CD4-positive, alpha-beta T cell treated with Interleukin-4 for 1 hour (primary cell): ENCODE measurements around the gene HEPN1.

Source experiments
- DNase-seq, 2 donors: peaks; one replicate each; pipeline ENCODE4 v3.0.0-alpha.2; 2020 to 2022

Gene HEPN1

DNA sequence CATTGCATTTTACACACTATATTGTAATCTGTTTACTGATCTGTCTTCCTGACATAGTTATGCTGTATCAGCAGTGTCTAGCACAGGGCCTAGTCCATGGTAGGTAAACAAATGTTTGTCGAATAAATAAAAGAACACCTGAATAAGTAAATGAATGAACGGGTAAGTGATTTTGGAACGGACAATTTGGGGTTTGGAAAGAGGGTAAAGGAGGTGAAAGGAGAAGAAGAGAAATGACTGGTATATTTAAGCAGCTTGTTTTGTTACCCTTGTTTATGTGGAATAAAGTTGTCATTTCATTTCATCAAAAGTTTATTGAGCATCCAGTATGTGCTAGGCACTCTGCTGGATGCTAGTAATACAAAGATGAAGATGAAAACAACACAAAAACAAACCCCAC, at the start of gene HEPN1:
Gene HEPN1 (plus strand): TSS at position 301 of the 400 bp plus-strand sequence.
- no peak for DNase-seq

DNA sequence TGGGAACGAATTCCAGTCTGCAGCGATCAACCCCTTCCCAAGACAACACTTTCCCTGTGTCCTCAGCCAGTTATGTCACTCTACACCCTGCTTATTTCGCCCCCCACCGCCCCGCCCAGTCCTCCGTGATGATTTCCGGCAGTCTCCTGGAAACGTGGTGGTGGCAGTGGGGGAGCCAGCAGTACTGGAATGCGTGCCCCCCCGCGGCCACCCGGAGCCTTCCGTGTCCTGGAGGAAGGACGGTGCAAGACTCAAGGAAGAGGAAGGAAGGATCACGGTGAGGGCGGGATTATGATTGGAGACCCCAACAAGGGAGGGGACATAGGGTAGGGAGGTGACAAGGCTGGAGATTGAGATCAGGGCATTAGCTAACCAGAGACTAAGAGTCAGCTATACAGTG, 49.7 kb upstream of the HEPN1 start:
- no peak for DNase-seq

DNA sequence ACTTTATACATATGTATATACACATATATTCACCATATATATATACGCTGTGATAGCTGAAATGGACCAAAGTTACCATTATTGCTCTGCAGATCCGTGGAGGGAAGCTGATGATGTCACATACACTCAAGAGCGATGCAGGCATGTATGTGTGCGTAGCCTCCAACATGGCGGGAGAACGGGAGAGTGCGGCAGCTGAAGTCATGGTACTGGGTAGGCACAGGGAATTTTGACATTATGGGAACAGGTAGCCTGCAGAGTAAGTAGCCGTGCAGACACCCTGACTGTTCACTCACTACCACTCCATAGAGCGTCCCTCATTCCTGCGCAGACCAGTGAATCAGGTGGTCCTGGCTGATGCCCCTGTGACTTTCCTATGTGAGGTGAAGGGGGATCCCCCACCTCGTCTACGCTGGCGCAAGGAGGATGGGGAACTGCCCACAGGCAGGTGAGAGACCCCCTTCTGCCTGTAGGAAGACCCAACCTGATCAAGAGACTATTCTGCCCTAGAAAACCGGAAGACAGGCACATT, 49.1 kb upstream of the HEPN1 start:
- no peak for DNase-seq

DNA sequence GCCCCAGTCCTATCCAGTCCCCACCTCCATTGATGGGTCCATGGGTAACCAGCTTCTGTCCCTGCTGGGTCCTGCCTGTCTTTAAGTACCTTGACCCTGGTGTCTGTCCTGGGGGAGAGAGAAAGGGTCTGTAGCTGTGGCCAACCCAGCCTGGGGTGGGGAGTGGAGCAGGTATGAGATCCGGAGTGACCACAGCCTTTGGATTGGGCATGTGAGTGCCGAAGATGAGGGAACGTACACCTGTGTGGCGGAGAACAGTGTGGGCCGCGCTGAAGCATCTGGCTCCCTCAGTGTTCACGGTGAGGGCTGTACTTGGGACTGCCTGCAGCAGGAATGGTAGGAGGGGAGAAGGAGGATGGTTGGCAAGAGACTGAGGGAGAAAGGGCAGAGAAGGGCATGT, 48.6 kb upstream of the HEPN1 start:
- no peak for DNase-seq

DNA sequence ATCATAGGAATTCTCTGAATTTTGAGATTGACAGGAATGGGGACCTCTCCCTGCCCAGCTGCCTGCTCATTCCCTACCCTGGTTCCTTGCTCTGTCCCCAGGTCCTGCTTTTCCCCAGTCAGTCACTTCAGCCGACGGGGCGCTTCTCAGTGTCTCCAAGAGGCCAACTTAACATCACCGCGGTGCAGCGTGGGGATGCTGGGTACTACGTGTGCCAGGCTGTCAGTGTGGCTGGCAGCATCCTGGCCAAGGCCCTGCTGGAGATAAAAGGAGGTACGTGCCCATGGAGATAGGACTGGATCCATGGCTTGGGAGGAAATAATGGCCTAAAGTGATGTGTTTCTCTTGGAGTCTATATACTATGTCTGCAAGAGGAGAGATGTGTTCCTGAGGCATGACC, 46.8 kb upstream of the HEPN1 start:
- DNase-seq: no peak

DNA sequence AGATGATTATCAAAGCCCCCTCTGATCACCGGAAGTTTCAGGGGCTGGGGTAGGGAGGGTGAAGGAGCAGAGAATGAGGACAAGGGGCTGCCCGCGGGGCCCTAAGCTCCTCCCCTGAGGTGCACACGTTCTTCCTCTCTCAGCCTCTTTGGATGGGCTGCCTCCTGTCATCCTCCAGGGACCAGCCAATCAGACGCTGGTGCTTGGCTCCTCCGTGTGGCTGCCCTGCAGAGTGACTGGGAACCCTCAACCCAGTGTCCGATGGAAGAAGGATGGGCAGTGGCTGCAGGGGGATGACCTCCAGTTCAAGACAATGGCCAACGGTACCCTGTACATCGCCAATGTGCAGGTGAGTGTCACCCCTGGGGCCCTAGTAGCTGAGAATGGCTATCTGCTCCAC, 46.3 kb upstream of the HEPN1 start:
- no peak for DNase-seq

DNA sequence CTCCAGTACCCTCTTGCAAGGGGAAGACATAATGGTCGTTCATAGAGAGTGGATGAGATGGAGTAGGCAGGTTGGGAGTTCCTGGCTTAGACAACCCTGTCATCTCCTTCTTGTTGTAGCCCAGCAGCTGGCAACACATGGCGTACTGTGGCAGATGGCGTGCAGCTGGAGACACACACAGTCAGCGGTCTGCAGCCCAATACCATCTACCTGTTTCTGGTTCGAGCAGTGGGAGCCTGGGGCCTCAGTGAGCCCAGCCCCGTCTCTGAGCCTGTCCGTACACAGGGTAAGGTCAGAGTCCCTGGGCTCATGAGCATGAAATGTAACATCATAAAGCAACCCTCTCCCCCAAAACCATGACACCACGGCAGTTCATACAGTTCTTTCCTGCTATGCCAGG, 45.1 kb upstream of the HEPN1 start:
- no peak for DNase-seq

DNA sequence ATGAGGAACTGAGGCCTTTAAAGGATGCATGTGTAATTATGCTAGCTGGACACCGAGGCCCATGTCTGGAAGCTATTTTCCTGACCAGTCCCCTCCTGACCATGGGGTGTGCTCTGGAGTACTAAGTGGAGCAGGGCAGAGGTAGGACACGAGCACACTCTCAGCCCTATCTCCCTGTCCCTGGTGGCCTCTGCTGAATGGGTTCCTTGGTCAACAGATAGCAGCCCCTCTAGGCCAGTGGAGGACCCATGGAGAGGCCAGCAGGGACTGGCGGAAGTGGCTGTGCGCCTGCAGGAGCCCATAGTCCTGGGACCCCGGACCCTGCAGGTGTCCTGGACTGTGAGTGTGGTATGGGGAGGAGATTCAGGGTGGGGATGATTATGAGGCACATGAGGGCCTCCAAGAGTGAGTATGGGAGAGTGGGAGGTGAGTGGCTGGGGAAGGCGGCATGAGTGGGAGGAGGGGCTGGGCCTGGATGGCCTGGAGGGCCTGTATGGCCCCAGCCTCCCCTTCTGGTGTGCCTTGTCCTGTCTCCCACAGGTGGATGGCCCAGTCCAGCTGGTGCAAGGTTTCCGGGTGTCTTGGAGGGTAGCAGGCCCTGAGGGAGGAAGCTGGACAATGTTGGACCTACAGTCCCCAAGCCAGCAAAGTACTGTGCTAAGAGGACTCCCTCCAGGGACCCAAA, 44.3 kb upstream of the HEPN1 start:
- no peak for DNase-seq

DNA sequence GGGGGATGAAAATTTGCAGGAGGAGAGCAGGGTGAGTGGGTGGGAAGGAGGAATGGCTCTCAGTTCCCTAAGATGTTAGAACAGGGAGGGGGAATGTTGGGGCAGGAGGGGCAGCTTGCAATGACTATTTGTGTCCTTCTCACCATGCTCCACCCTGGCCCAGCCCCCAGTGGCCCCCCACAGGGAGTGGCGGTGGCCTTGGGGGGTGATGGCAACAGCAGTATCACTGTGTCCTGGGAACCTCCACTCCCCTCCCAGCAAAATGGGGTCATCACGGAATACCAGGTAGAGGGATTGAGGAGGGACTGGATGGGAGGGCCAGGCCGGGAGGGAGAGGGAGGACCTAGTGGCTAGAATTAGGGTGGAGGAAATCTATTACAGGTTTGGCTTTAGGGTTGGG, 43.6 kb upstream of the HEPN1 start:
- no peak for DNase-seq

DNA sequence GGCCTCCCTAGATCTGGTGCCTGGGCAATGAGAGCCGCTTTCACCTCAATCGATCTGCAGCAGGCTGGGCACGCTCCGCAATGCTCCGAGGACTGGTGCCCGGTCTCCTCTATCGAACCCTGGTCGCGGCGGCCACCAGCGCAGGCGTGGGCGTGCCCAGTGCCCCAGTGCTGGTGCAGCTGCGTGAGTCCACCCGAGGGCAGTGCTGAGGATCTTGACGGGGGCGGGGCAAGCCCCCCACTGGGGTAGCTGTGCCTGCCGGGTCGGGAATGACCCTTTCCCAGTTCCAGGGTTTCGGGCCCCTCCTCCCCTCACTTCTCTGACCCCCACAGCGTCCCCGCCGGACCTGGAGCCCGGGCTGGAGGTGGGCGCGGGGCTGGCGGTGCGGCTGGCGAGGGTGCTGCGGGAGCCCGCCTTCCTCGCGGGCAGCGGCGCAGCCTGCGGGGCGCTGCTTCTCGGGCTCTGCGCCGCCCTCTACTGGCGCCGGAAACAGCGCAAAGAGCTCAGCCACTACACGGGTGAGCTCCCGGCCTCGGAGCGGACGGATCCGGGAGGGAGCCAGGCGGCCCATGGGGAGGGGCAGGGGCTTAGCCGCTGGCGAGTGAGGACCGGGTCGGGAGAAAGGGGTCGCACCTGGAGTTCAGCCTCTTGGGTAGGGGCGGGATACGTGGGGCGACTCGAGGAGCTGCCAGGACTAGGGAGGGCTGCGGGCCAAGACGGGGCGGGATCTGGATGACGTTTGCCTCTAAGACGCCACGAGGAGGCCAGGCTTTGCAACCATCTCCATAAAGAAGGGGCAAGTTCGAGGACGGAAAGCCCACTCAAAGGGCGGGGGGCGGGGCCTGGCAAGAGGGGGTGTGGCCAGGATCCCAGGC, 42.9 kb upstream of the HEPN1 start:
- peak; percentile 82 to 83 for DNase-seq

DNA sequence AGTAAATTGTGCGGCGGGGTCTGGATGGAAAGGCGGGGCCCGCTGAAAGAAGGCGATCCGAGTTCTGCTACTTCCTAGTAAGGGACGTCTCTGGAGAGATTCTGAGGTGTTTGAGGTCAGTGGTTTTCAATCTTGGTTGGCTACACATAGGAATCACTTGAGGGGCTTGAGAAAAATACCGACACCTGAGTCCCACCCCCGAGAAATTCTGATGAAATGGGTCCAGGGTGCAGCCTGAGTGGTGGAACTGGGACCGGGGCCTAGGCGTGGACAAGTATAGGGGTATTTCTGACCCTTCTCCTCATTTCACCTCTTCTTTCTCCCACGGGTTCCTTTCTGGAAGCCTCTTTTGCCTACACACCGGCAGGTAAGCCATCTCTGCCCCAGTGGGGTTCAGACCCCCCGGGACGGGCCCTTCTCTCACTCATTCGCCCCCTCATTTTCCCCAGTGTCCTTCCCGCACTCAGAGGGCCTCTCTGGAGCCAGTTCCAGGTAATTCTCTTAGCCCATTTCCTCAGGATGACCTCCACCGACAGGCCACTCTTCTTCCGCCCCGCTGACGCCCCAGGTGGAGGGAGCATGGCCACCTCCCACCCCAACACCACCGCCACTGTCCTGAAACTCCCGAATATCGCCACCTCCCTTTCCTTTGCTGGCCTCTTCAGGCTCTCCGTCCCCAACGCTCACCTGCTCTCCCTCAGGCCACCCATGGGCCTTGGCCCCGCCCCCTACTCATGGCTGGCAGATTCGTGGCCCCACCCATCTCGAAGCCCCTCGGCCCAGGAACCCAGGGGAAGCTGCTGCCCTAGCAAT, 42.0 kb upstream of the HEPN1 start:
- DNase-seq: no peak

DNA sequence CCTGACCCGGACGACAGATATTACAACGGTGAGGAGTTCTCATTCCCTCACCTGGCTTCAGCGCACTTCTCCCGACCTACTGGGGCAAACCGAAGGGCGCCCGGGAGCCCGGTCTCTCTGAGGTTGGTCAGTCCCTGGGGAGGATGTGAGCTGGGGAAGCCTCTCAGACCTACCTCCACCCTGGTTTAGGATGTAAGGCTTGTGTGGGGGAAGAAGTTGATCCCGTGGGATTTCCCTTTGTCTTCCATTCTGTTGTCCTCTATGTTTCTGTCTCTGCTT, 41.5 kb upstream of the HEPN1 start:
- DNase-seq: no peak

DNA sequence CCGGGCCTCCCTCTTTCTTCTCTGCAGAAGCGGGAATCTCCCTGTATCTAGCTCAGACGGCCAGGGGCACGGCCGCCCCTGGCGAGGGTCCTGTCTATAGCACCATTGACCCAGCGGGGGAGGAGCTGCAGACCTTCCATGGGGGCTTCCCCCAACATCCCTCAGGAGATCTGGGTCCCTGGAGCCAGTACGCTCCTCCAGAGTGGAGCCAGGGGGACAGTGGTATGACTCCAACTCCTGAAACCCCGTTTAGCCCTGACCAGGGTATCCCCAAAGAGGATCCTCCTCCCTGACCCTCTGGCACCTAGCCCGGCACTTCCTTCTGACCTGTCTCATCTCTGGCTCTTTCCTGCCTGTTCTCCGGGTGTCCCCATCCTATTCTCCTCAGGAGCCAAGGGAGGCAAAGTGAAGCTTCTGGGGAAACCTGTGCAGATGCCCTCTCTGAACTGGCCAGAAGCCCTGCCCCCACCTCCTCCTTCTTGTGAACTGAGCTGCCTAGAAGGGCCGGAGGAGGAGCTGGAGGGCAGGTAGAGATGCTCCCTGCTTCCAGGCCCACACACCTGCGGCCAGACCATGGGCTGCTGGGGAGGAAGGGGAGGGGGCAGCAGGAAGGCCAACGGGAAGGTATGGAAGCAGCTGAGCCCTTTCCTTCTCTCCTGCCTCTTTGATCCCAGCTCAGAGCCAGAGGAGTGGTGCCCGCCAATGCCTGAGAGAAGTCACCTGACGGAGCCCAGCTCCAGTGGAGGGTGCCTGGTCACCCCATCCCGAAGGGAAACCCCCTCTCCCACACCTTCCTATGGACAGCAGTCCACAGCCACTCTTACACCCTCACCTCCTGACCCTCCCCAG, 40.9 kb upstream of the HEPN1 start:
- DNase-seq: no peak

DNA sequence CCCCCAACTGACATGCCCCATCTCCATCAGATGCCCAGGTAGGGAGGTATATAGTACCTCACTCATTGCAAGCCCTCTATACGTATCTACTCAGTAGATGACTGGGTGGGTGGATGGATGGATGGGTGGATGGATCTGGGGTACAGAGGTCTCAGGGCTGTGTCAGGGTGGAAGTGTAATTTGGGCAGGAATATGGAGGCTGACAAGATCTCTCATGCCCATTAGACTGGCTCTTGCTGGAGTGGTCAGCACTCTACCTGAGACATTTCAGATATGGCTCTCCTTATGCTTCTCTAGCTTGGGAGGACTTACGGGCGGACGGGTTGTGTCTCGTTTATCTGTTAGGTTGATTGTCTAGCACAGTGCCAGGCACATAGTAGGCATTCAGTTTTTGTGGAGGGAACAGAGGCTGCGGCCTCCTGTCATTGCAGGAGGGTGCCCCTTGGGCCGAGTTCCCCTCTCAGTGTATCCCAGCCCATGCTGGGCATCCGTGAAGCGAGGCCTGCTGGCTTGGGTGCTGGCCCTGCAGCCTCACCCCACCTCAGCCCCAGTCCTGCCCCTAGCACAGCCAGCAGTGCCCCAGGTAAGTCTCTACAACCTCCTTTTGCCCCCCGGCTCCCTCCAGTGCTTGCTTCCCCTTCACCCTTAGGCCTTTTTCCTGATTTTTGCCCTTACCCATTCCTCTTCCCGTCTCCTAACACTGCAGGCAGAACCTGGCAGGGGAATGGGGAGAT, 40.1 kb upstream of the HEPN1 start:
- no peak for DNase-seq

DNA sequence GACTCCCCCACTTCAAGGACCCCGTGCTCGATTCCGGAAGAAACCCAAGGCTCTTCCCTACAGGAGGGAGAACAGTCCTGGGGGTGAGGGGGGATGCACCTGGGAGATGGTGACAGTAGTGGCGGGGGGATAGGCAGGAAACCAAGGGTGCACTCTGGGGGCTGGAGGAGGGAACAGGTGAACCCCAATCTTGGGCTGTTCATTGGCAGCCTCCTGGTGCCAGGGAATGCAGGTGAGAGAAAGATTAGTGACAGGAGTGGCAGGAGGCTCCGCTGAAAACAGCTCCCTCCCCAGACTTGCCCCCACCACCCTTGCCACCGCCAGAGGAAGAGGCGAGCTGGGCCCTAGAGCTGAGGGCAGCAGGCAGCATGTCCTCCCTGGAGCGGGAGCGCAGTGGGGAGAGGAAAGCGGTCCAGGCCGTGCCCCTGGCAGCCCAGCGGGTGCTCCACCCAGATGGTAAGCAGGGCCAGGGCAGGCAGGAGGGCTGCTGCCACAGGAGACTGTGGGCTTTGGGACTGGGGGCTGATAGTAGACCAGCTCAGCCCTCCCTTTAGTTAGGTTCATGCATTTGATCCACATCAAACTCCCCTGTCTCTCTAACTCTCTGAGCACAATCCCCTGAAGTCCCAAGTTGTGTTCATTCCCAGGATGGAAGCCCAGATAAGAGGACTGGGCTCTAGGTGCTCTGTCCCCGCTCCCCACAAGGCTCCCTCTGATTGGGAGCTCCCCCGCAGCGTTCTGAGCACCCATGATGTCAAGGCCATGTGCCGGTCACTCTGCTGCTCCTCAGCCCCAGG, 39.4 kb upstream of the HEPN1 start:
- DNase-seq: no peak

DNA sequence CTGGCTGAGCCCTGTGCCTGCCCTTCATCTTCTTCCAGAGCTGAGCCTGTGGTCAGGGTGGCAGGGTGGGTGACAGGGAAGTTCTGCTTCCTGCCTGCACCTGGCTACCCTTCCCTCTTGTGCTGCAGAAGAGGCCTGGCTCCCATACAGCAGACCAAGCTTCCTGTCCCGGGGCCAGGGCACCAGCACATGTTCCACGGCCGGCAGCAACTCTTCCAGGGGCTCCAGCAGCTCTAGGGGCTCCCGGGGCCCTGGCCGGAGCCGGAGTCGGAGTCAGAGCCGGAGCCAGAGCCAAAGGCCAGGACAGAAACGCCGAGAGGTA, 38.8 kb upstream of the HEPN1 start:
- DNase-seq: no peak

DNA sequence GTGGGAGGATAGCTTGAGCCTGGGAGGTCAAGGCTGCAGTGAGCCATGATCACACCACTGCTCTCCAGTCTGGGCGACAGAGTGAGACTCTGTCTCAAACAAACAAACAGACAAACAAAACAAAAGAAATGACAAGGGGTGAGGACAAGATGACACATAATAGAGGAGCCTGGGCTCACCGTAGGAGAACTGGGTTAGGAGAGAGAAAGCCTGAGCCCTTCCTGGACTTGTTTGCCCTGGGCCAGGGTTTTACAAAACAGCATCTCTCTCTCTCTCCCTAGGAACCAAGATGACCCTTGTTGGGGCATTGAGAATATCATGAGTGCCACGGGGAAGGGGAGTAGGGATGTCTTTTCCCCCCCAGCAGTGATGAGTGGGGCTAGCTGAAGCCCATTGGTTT, 38.1 kb upstream of the HEPN1 start:
- no peak for DNase-seq

DNA sequence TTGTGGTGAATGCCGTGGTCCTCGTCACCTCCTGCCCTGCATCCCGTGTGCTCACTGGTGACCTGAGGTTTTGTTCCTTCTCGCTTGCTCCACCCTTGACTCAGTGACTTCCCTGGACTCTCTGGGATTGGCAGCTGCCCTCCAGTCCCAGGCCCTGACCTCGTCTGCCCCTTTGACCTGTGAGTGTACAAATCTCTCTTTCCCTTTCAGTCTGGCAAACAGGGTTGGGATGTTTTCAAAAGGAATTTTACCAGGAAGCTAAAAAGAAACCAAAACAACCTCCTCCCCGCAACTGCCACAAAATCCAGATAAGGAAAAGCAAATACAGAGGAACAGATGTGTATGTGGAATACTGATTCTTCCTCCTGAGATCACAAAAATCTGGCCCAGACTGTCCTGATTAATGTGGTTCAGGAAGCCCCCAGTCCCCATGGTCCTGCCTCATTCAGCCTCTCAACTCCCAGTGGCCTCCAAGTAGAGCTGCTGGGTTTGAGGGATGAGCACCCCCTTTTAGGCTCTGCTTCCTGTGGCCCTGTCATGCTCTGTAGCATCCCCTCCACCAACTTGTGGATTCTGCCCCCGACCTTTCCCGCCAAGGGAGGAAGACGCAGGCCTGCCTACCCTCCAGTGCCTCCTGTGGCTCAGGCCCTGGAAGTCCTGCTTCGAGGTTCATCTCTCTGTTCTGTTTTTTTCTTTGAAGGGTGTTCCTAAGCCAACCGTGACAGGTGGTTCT, 36.5 kb upstream of the HEPN1 start:
- peak in 1 of 2 donors; percentile 5 for DNase-seq

DNA sequence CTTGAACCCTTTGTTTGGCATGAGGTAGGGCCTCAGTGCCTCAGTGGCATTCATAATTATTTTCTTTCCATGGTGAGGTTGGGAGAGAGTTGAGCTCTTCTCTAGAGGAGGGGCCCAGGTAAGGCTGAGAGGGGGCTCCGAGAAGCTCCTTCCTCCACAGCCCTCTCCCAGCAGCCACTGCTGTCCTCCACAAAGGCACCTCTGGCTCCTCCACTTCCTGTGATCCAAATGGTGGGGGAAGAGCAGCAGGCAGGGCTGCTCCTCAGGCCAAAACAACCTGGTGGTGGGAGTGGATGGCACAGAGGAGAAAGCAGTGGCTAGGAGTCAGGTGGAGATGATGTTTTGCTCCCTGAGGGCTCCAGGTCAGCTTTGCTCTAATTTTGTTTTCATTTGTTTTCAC, 34.7 kb upstream of the HEPN1 start:
- DNase-seq: no peak

DNA sequence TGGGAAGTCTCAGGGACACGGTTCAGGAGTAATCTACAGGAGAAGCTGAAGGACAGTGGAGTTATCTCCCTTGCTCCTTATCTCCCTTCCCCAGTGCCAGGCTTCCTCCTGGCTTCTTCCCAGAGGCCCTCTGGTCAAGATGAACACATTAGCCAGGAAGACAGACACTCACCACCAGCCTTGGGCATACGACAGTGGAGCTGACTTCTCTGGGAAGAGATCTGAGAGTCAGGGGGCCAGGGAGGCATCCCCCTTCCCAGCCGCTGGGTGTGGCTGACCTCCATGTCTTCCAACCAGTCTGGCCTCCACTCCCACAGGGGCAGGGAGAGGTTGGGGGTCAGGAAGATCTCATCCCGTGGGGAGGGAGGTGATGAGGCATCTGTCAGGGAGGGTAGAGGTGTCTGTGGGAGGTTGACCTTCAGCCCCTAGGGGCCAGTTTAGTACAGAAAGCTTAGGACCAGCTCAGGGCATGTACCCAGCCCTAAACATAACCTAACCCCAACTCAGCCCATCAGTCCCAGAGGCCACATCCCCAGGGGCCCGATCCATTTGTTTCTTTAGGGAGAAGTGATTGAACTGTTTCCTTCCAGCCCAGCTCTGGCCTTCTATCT, 34.1 kb upstream of the HEPN1 start:
- DNase-seq: no peak
